SK-N-SH treated with all-trans-retinoic acid at 6 μM for 48 hours (cell line): ENCODE measurements around the gene RASA2.

ENCODE experiments used
- ATAC-seq: fragments of 200-7000 bp; cut with Tn5 transposase; 3 replicates; pipeline ENCODE4 v1.9.1; 2020; ENCODE audit warnings: mild to moderate bottlenecking, moderate library complexity
- ARNTL ChIP-seq: fragments of 450-650 bp; formaldehyde crosslinking; IDR thresholded peaks from 2 replicates; pipeline ENCODE4 v1.5.0; 2020; ENCODE audit warnings: low read depth, mild to moderate bottlenecking, moderate library complexity, borderline replicate concordance
- BACH2 ChIP-seq: fragments of 250-450 bp; sonication (Bioruptor Pico); IDR thresholded peaks from 2 replicates; pipeline ENCODE4 v1.9.0; 2021; ENCODE audit warnings: mild to moderate bottlenecking, borderline replicate concordance
- CREB5 ChIP-seq: fragments of 250-450 bp; sonication (Bioruptor Pico); IDR thresholded peaks from 2 replicates; pipeline ENCODE4 v1.5.1; 2020; ENCODE audit warnings: low read depth, mild to moderate bottlenecking, moderate library complexity
- CSDC2 ChIP-seq: fragments of 250-450 bp; sonication (Bioruptor Pico); IDR thresholded peaks from 2 replicates; pipeline ENCODE4 v1.5.0; 2020; ENCODE audit warnings: mild to moderate bottlenecking, moderate library complexity
- CSRNP3 ChIP-seq: fragments of 250-450 bp; sonication (Bioruptor Pico); IDR thresholded peaks from 2 replicates; pipeline ENCODE4 v1.5.1; 2021; ENCODE audit warnings: mild to moderate bottlenecking, moderate library complexity
- ESRRG ChIP-seq: fragments of 250-450 bp; sonication (Bioruptor Pico); IDR thresholded peaks from 2 replicates; pipeline ENCODE4 v1.6.1; 2021; ENCODE audit warnings: mild to moderate bottlenecking
- GLIS3 ChIP-seq: fragments of 250-450 bp; sonication (Bioruptor Pico); IDR thresholded peaks from 2 replicates; pipeline ENCODE4 v1.5.0; 2020; ENCODE audit warnings: mild to moderate bottlenecking, moderate library complexity
- ISL1 ChIP-seq: fragments of 250-450 bp; sonication (Bioruptor Pico); IDR thresholded peaks from 2 replicates; pipeline ENCODE4 v2.1.2; 2022; ENCODE audit warnings: mild to moderate bottlenecking, moderate library complexity
- OSR1 ChIP-seq: fragments of 250-450 bp; sonication (Bioruptor Pico); IDR thresholded peaks from 2 replicates; pipeline ENCODE4 v1.8.0; 2022; ENCODE audit warnings: moderate library complexity, mild to moderate bottlenecking, inconsistent platforms
- PATZ1 ChIP-seq: fragments of 250-450 bp; sonication (Bioruptor Pico); IDR thresholded peaks from 2 replicates; pipeline ENCODE4 v1.8.0; 2020; ENCODE audit warnings: mild to moderate bottlenecking, moderate library complexity, borderline replicate concordance
- POU6F1 ChIP-seq: fragments of 250-450 bp; sonication (Bioruptor Pico); IDR thresholded peaks from 2 replicates; pipeline ENCODE4 v1.8.0; 2021; ENCODE audit warnings: low read depth, mild to moderate bottlenecking, moderate library complexity, borderline replicate concordance
- PPARA ChIP-seq: fragments of 250-450 bp; sonication (Bioruptor Pico); IDR thresholded peaks from 2 replicates; pipeline ENCODE4 v1.5.0; 2020; ENCODE audit warnings: mild to moderate bottlenecking, borderline replicate concordance
- RARB ChIP-seq: fragments of 250-450 bp; sonication (Bioruptor Pico); IDR thresholded peaks from 2 replicates; pipeline ENCODE4 v1.8.0; 2021; ENCODE audit warnings: mild to moderate bottlenecking, moderate library complexity
- SNAI2 ChIP-seq: fragments of 250-450 bp; sonication (Bioruptor Pico); IDR thresholded peaks from 2 replicates; pipeline ENCODE4 v1.5.0; 2020; ENCODE audit warnings: mild to moderate bottlenecking, moderate library complexity
- TCF4 ChIP-seq: fragments of 250-450 bp; sonication (Bioruptor Pico); IDR thresholded peaks from 2 replicates; pipeline ENCODE4 v1.8.0; 2021; ENCODE audit warnings: mild to moderate bottlenecking, moderate library complexity, borderline replicate concordance
- TOX ChIP-seq: fragments of 250-450 bp; sonication (Bioruptor Pico); IDR thresholded peaks from 2 replicates; pipeline ENCODE4 v1.8.0; 2021; ENCODE audit warnings: mild to moderate bottlenecking, moderate library complexity, borderline replicate concordance
- TSHZ2 ChIP-seq: fragments of 250-450 bp; sonication (Bioruptor Pico); IDR thresholded peaks from 2 replicates; pipeline ENCODE4 v1.5.0; 2020; ENCODE audit warnings: mild to moderate bottlenecking, moderate library complexity
- ZC3H10 ChIP-seq: fragments of 250-450 bp; sonication (Bioruptor Pico); IDR thresholded peaks from 2 replicates; pipeline ENCODE4 v1.5.1; 2021; ENCODE audit warnings: mild to moderate bottlenecking, moderate library complexity
- ZFP3 ChIP-seq: fragments of 250-450 bp; sonication (Bioruptor Pico); IDR thresholded peaks from 2 replicates; pipeline ENCODE4 v1.5.0; 2020; ENCODE audit warnings: mild to moderate bottlenecking, moderate library complexity
- ZFP30 ChIP-seq: fragments of 450-650 bp; formaldehyde crosslinking; IDR thresholded peaks from 2 replicates; pipeline ENCODE4 v1.5.0; 2022; ENCODE audit warnings: mild to moderate bottlenecking, moderate library complexity
- ZNF565 ChIP-seq: fragments of 450-650 bp; formaldehyde crosslinking; conservative IDR thresholded peaks from 2 replicates; pipeline ENCODE4 v1.5.0; 2020; ENCODE audit warnings: low read depth, mild to moderate bottlenecking, moderate library complexity
- ZNF70 ChIP-seq: fragments of 450-650 bp; formaldehyde crosslinking; IDR thresholded peaks from 2 replicates; pipeline ENCODE4 v1.5.0; 2020; ENCODE audit warnings: mild to moderate bottlenecking, moderate library complexity
- ZNF8 ChIP-seq: fragments of 450-650 bp; formaldehyde crosslinking; IDR thresholded peaks from 2 replicates; pipeline ENCODE4 v1.5.0; 2020; ENCODE audit warnings: mild to moderate bottlenecking, moderate library complexity

Gene RASA2

GRCh38 chr3:141542989-141543388 is 56.2 kb downstream of the RASA2 start:
- TF ChIP-seq ISL1 (CRISPR knock-in tag) (no peak), TSHZ2 (no peak), ZFP3 (CRISPR knock-in tag) (no peak), ESRRG (CRISPR knock-in tag) (no peak), CSRNP3 (CRISPR knock-in tag) (no peak), POU6F1 (no peak), BACH2 (CRISPR knock-in tag) (no peak)
- no peak for ATAC-seq

GRCh38 chr3:141544697-141545096 is 57.9 kb downstream of the RASA2 start:
- no peak for ATAC-seq
- no peak for TF ChIP-seq ZFP3 (CRISPR knock-in tag)
- TF ChIP-seq CREB5 (CRISPR knock-in tag) = no peak
- TF ChIP-seq POU6F1 = no peak
- TF ChIP-seq PATZ1 (CRISPR knock-in tag) = no peak
- no peak for TF ChIP-seq ZNF70
- TF ChIP-seq BACH2 (CRISPR knock-in tag) = no peak
- TF ChIP-seq SNAI2 (CRISPR knock-in tag) = no peak
- no peak for TF ChIP-seq ZC3H10 (CRISPR knock-in tag)
- no peak for TF ChIP-seq ZNF565 (CRISPR knock-in tag)
- no peak for TF ChIP-seq ISL1 (CRISPR knock-in tag)
- no peak for TF ChIP-seq ZFP30
- no peak for TF ChIP-seq TCF4
- no peak for TF ChIP-seq GLIS3
- TF ChIP-seq TOX = no peak
- TF ChIP-seq PPARA (CRISPR knock-in tag) = no peak
- TF ChIP-seq OSR1 (CRISPR knock-in tag) = no peak

- ATAC-seq = no peak
- TF ChIP-seq ZNF70 (no peak), OSR1 (CRISPR knock-in tag) (no peak), ZNF8 (CRISPR knock-in tag) (no peak), PATZ1 (CRISPR knock-in tag) (no peak), RARB (CRISPR knock-in tag) (no peak), SNAI2 (CRISPR knock-in tag) (no peak), ZFP30 (no peak), ESRRG (CRISPR knock-in tag) (no peak), CREB5 (CRISPR knock-in tag) (no peak), ARNTL (CRISPR knock-in tag) (no peak), CSDC2 (CRISPR knock-in tag) (no peak)
Measured at GRCh38 chr3:141546081-141546480, 59.3 kb downstream of the RASA2 start.
